Esophagus muscularis mucosa (tissue), 4 donors: ENCODE data around the gene NCOA6. TPM values are rescaled to one million over a fixed set of nuclear protein-coding genes. Genes with fewer than 3 reads are reported as not detected.

Experiments
- DNase-seq: peaks from one replicate; pipeline ENCODE4 v3.0.0-alpha.2; 2017; ENCODE audit errors: extremely low spot score
- H3K27ac ChIP-seq, 4 donors: fragments of 200-600 bp; sonication (generic); replicated peaks in 1 of 4; 1 replicate in 3 of 4; 2 replicates in 1 of 4; pipeline ENCODE4 v1.5.1; 2016 to 2019; ENCODE audit warnings: mild to moderate bottlenecking in 1 of 4
- H3K27me3 ChIP-seq, 4 donors: fragments of 200-600 bp; sonication (generic); one replicate each; pipeline versions ENCODE4 v1.5.1 to v1.6.0; 2016 to 2019
- H3K36me3 ChIP-seq, 4 donors: fragments of 200-600 bp; sonication (generic); one replicate each; pipeline ENCODE4 v1.5.1; 2016 to 2019
- H3K4me1 ChIP-seq, 4 donors: fragments of 200-600 bp; sonication (generic); one replicate each; pipeline ENCODE4 v1.5.1; 2016 to 2019
- H3K4me3 ChIP-seq, 4 donors: fragments of 200-600 bp; sonication (generic); 1 replicate in 2 of 4; 2 replicates in 2 of 4; pipeline ENCODE4 v1.5.1; 2016 to 2019; ENCODE audit warnings: mild to moderate bottlenecking in 4 of 4, moderate library complexity in 1 of 4
- H3K9me3 ChIP-seq, 4 donors: fragments of 200-600 bp; sonication (generic); 1 replicate in 3 of 4; 2 replicates in 1 of 4; pipeline ENCODE4 v1.5.1; 2016 to 2019
- EP300 ChIP-seq: sonication (generic); formaldehyde crosslinking; IDR thresholded peaks from one replicate; pipeline ENCODE4 v1.6.1; 2017; ENCODE audit warnings: antibody characterized with exemption
- POLR2A ChIP-seq: fragments of 450-650 bp; IDR thresholded peaks from one replicate; pipeline ENCODE4 v1.6.1; 2017; ENCODE audit warnings: antibody characterized with exemption, moderate library complexity, mild to moderate bottlenecking, low read depth
- POLR2AphosphoS5 ChIP-seq, 2 donors: sonication (generic); formaldehyde crosslinking; IDR thresholded peaks; one replicate each; pipeline ENCODE4 v1.6.1; 2017; ENCODE audit warnings: antibody characterized with exemption in 2 of 2
- WGBS: methylation state at CpG from one replicate; pipeline ENCODE4 v1.1.5; 2018; 5-methylcytosine and 5-hydroxymethylcytosine counted together
- intact Hi-C: fragments of 100-400 bp; cut with DNase I; formaldehyde crosslinking; loops from one replicate; pipeline ENCODE4 v1.15.1; 2023
- total RNA-seq, 4 donors: library from RNA; depleted of rRNA; stranded (reverse); fragments of >200 nt; gene quantifications; one replicate each; pipeline versions ENCODE4 v1.1.0 to v1.2.1, GENCODE V29; 2016
- TF ChIP-seq, protein P1 (sequence below), 3 experiments: fragments of 200-600 bp in 2 of 3; fragments of 450-650 bp in 1 of 3; sonication (generic) in 2 of 3; IDR thresholded peaks; one replicate each; pipeline ENCODE4 v1.5.1; 2017 to 2019; ENCODE audit warnings: antibody characterized with exemption in 3 of 3, mild to moderate bottlenecking in 2 of 3, moderate library complexity in 1 of 3

The NCOA6 gene
- total RNA-seq, 4 donors from 2014 or later = 14.9 to 30.2 (median 23.3) TPM

DNA sequence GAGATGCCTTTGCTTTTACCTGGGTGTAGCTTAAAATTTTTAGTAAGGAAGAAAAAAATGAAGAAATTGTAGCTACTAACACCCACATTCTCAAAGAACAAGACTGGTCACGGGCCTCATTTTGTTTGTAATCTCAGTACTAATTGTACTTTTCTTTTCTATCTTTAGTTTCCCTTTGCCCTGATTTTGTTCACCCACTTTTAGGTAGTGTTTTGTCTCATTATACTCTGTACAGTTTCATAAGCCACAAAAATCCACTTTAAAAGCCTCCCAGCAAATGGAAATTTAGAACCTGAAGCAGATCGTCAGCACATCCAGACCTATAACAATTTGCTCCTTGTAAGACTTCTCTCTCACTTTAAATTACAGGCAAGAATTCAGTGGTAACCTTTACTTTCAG, 78.0 kb downstream of the NCOA6 start:
- Histone ChIP-seq H3K36me3 (peaks cover 45 to 83% (median 77%) of the 10 kb centered on the region in 4 donors), H3K4me1 (no peaks in the 10 kb centered on the region), H3K9me3 (no peaks in the 10 kb centered on the region), H3K4me3 (no peak overlapping the region), H3K27me3 (no peaks in the 10 kb centered on the region), H3K27ac (no peak overlapping the region)
- intact Hi-C loops = no loop called here
- TF ChIP-seq, protein P1, sequence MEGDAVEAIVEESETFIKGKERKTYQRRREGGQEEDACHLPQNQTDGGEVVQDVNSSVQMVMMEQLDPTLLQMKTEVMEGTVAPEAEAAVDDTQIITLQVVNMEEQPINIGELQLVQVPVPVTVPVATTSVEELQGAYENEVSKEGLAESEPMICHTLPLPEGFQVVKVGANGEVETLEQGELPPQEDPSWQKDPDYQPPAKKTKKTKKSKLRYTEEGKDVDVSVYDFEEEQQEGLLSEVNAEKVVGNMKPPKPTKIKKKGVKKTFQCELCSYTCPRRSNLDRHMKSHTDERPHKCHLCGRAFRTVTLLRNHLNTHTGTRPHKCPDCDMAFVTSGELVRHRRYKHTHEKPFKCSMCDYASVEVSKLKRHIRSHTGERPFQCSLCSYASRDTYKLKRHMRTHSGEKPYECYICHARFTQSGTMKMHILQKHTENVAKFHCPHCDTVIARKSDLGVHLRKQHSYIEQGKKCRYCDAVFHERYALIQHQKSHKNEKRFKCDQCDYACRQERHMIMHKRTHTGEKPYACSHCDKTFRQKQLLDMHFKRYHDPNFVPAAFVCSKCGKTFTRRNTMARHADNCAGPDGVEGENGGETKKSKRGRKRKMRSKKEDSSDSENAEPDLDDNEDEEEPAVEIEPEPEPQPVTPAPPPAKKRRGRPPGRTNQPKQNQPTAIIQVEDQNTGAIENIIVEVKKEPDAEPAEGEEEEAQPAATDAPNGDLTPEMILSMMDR (IDR thresholded peaks at IDR 0.05) = no peak
- TF ChIP-seq EP300 (no peak), POLR2AphosphoS5 (IDR thresholded peaks at IDR 0.05) (no peak), POLR2A (no peak)
- WGBS = 91% methylated on average over 2 of the region's 2 CpGs
- DNase-seq = no peak

GRCh38 chr20:34746674-34747073, 78.8 kb downstream of the NCOA6 start:
- DNase-seq = no peak
- Histone ChIP-seq H3K27me3 (no peaks in the 10 kb centered on the region), H3K36me3 (peaks cover 43 to 83% (median 77%) of the 10 kb centered on the region in 4 donors), H3K27ac (no peak overlapping the region), H3K4me3 (no peak overlapping the region), H3K4me1 (no peaks in the 10 kb centered on the region), H3K9me3 (no peaks in the 10 kb centered on the region)
- TF ChIP-seq, protein P1 (IDR thresholded peaks at IDR 0.05) = no peak
- TF ChIP-seq POLR2AphosphoS5 (IDR thresholded peaks at IDR 0.05) (no peak), POLR2A (no peak), EP300 (no peak)
- intact Hi-C loops = no loop called here
- 86% methylated on average over 3 of the region's 3 CpGs for WGBS

DNA sequence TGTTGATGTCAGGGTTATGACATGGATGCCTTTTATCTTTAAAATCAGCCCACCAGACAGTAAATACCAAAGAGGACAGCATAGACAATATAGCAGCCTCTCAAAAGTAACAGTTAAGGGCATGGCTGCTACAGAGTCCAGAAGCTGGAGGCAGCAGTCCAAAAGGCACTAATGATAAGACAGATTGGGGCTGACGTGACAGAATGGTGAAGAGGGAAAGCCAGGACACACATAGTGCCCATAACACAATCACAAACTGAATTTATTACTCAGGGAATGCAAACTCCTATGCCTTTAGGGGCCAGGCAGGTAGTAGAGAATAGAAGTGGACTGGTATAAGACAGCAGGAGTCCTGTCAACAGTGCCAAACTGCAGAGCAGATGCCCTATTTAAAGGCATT, 80.6 kb downstream of the NCOA6 start:
- WGBS = 56% methylated on average over 1 of the region's 1 CpG
- no peak for TF ChIP-seq EP300
- TF ChIP-seq POLR2A = no peak
- TF ChIP-seq POLR2AphosphoS5 (IDR thresholded peaks at IDR 0.05) = no peak
- TF ChIP-seq, protein P1 (IDR thresholded peaks at IDR 0.05) = no peak
- Histone ChIP-seq H3K36me3 (peaks cover 33 to 86% (median 83%) of the 10 kb centered on the region in 4 donors), H3K27ac (no peak overlapping the region), H3K4me3 (no peak overlapping the region), H3K27me3 (no peaks in the 10 kb centered on the region), H3K9me3 (no peaks in the 10 kb centered on the region), H3K4me1 (no peaks in the 10 kb centered on the region)
- no peak for DNase-seq
- intact Hi-C loops = no loop called here

- TF ChIP-seq POLR2AphosphoS5 (IDR thresholded peaks at IDR 0.05) (no peak), EP300 (no peak), POLR2A (no peak)
- TF ChIP-seq, protein P1 (IDR thresholded peaks at IDR 0.05) = no peak
- no peak for DNase-seq
- Histone ChIP-seq H3K27me3 (no peaks in the 10 kb centered on the region), H3K36me3 (peaks cover 28 to 86% (median 83%) of the 10 kb centered on the region in 4 donors), H3K27ac (no peak overlapping the region), H3K9me3 (no peaks in the 10 kb centered on the region), H3K4me1 (no peaks in the 10 kb centered on the region), H3K4me3 (no peak overlapping the region)
- 94% methylated on average over 3 of the region's 3 CpGs for WGBS
- intact Hi-C loops = no loop called here
Measured at GRCh38 chr20:34744340-34744739, 81.1 kb downstream of the NCOA6 start.

GRCh38 chr20:34743039-34743438, 82.4 kb downstream of the NCOA6 start:
- no CpG with 5 or more reads among the region's 1 CpG for WGBS
- DNase-seq = no peak
- no peaks in the 10 kb centered on the region for H3K9me3 ChIP-seq
- TF ChIP-seq POLR2AphosphoS5 (IDR thresholded peaks at IDR 0.05) (no peak), EP300 (no peak), POLR2A (no peak)
- TF ChIP-seq, protein P1 (IDR thresholded peaks at IDR 0.05) = no peak
- no peaks in the 10 kb centered on the region for H3K4me1 ChIP-seq
- H3K4me3 ChIP-seq = no peak overlapping the region
- peaks cover 26 to 83% (median 75%) of the 10 kb centered on the region in 4 donors for H3K36me3 ChIP-seq
- intact Hi-C loops = no loop called here
- H3K27ac ChIP-seq = no peak overlapping the region
- H3K27me3 ChIP-seq = no peaks in the 10 kb centered on the region
